Ovary (tissue), 9 donors: Measurements from ENCODE around the gene UNCX. TPM values are rescaled to one million over a fixed set of nuclear protein-coding genes. Genes with fewer than 3 reads are reported as not detected.

Source experiments
- DNase-seq, 5 donors: peaks; one replicate each; pipeline ENCODE4 v3.0.0-alpha.2; 2019 to 2020
- H3K27ac ChIP-seq, 2 donors: fragments of 200-600 bp; one replicate each; pipeline versions ENCODE4 v1.5.1 to v1.8.0; 2019 to 2022
- H3K27me3 ChIP-seq: fragments of 200-600 bp; one replicate; pipeline ENCODE4 v1.8.0; 2022
- H3K36me3 ChIP-seq: fragments of 200-600 bp; sonication (generic); one replicate; pipeline ENCODE4 v1.5.1; 2019
- H3K4me1 ChIP-seq: one replicate; pipeline ENCODE4 v1.8.1; 2013; ENCODE audit warnings: mild to moderate bottlenecking, moderate library complexity; ENCODE audit not compliant: insufficient read depth
- H3K4me3 ChIP-seq: fragments of 200-600 bp; sonication (generic); one replicate; pipeline ENCODE4 v1.5.1; 2017
- H3K9me3 ChIP-seq, 2 donors: fragments of 200-600 bp in 1 of 2; sonication (generic) in 1 of 2; one replicate each; pipeline versions ENCODE4 v1.5.1 to v1.8.1; 2013 to 2019; ENCODE audit warnings: mild to moderate bottlenecking in 1 of 2, moderate library complexity in 1 of 2
- CTCF ChIP-seq, 3 donors: fragments of 450-650 bp in 2 of 3; fragments of 200-600 bp in 1 of 3; IDR thresholded peaks; one replicate each; pipeline versions ENCODE4 v1.5.1 to v1.8.0; 2016 to 2022; ENCODE audit warnings: antibody characterized with exemption in 3 of 3, mild to moderate bottlenecking in 1 of 3
- EP300 ChIP-seq: sonication (generic); formaldehyde crosslinking; IDR thresholded peaks from one replicate; pipeline ENCODE4 v1.6.1; 2017; ENCODE audit warnings: antibody characterized with exemption
- POLR2A ChIP-seq: fragments of 450-650 bp; IDR thresholded peaks from one replicate; pipeline ENCODE4 v1.6.1; 2017; ENCODE audit warnings: antibody characterized with exemption, mild to moderate bottlenecking, moderate library complexity
- WGBS, 3 donors: extraction: QIAGEN DNeasy Blood & Tissue Kit in 1 of 3; methylation state at CpG; one replicate each; pipeline versions ENCODE4 v1.1.5 to v1.1.7; 2013 to 2017; 5-methylcytosine and 5-hydroxymethylcytosine counted together
- intact Hi-C, 4 donors: fragments of 100-400 bp; cut with DNase I; formaldehyde crosslinking; loops; one replicate each; pipeline versions ENCODE4 v1.11.0 to v1.15.1; 2022 to 2023
- polyA plus RNA-seq, 2 donors: library from polyadenylated mRNA; stranded (reverse); fragments of 200-250 nt in 1 of 2; fragments of 350-450 nt in 1 of 2; fragmentation: Illumina TruSeq in 1 of 2; extraction: RNeasy Lipid Tissue Mini Kit (QIAGEN cat#74804) in 1 of 2; gene quantifications; one replicate each; pipeline ENCODE4 v1.2.3, GENCODE V29; 2013 to 2014
- total RNA-seq, 7 donors: library from RNA; depleted of rRNA in 2 of 7; stranded (reverse); fragments of >200 nt in 2 of 7; fragmentation: NEBNext Ultra II Directional in 3 of 7; extraction: Animal tissue kit (Norgen Biotek cat#: 25700) in 3 of 7; gene quantifications; one replicate each; pipeline versions ENCODE4 v1.1.0 to v1.2.4, GENCODE V29; 2016 to 2023
- donor health status: DM: no; HTN: no; CAD: no; lungs with moderate emphysema.
- donor health status: DM: no; HTN: no; CAD: no.
- donor health status: Bipolar disorder and iron deficiency.
- donor health status: DM: yes; HTN: yes; CAD: no.
- donor health status: DM: no; HTN: no; CAD: no.
- donor health status: DM: yes; HTN: yes; CAD: no.

The UNCX gene
- total and polyA plus RNA-seq, 9 donors: not detected

GRCh38 chr7:1246160-1246870, 13.6 kb downstream of the UNCX start:
- Histone ChIP-seq H3K9me3 (no peaks in the 10 kb centered on the region), H3K27me3 (peaks cover 33% of the 10 kb centered on the region), H3K36me3 (no peaks in the 10 kb centered on the region), H3K4me3 (no peak overlapping the region), H3K4me1 (peaks cover 5% of the 10 kb centered on the region), H3K27ac (no peak overlapping the region)
- no peak for DNase-seq
- no peak for TF ChIP-seq CTCF (IDR thresholded peaks at IDR 0.05)
- no peak for TF ChIP-seq EP300
- no peak for TF ChIP-seq POLR2A
- intact Hi-C loops: no loop called here
- WGBS, 3 donors: 8 to 9% (median 9%) methylated on average over 40 to 48 of the region's 48 CpGs

DNA sequence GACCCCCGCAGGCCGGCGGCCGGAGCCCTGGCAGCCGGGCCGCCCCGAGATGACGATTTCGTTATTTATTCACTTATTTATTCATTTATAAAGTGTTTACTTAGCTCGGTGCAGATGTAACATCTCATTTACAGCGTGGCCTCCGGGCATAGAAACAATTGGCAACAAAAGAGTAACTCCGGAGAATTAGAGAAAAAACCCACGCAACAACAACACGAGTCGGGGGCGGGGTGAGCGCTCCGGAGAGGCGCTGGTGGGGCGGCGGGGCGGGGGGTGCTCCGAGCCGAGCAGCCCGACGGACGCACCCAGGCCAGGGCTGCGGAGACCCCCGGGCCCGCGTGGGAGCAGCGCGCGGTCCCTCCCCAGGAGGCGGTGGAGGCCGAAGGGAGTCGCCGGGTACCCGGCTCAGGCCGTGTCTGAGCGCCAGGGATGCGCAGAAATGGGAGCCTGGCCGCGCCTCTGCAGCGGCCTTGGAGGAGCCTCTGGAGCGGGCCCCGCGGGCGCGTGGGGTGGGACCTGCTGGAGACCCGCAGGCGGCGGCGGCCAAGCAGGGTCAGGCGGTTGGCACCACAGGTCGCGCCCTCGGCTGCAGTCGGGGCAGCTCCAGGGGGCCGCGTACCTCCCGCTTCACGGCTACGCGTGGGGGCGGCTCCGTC, 14.3 kb downstream of the UNCX start:
- no peak for TF ChIP-seq POLR2A
- no peak for TF ChIP-seq EP300
- TF ChIP-seq CTCF (IDR thresholded peaks at IDR 0.05): no peak
- H3K27me3 ChIP-seq: peaks cover 33% of the 10 kb centered on the region
- DNase-seq: no peak
- H3K4me1 ChIP-seq: peaks cover 3% of the 10 kb centered on the region
- WGBS, 3 donors: 2 to 4% (median 2%) methylated on average over 47 to 68 of the region's 68 CpGs
- no peaks in the 10 kb centered on the region for H3K36me3 ChIP-seq
- H3K27ac ChIP-seq: no peak overlapping the region
- H3K4me3 ChIP-seq: no peak overlapping the region
- intact Hi-C loops: no loop called here
- no peaks in the 10 kb centered on the region for H3K9me3 ChIP-seq

DNA sequence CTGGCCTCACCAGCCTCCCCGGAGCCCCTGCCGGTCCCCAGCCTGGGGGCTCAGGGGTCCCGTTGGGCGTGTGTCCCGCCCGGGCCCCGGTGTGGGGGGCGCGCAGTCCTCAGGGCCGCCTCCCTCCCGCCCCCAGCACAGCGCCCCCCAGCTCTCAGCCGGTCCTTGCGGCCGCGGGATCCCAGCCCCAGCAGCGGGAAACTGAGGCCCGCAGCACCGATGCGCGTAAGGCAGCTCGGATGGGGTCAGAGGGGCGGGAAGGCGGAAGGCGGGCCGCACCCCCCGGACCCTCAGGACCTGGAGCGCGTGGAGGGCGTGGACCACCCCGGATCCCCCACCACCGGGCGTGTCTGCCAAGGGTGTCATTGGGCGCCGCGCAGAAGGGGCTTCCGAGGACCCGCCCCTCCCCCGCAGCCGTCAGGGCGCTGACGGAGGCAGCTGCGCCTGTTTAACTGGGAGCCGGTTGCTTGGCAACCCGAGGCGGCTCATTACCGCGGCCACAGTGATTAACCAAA, 14.9 kb downstream of the UNCX start:
- H3K4me1 ChIP-seq: peaks cover 3% of the 10 kb centered on the region
- TF ChIP-seq CTCF (IDR thresholded peaks at IDR 0.05): no peak
- TF ChIP-seq POLR2A: no peak
- TF ChIP-seq EP300: no peak
- no peaks in the 10 kb centered on the region for H3K9me3 ChIP-seq
- intact Hi-C loops: no loop called here
- H3K27me3 ChIP-seq: peaks cover 32% of the 10 kb centered on the region
- DNase-seq: no peak
- no peak overlapping the region for H3K4me3 ChIP-seq
- H3K36me3 ChIP-seq: no peaks in the 10 kb centered on the region
- 1 to 2% (median 2%) methylated on average over 22 to 48 of the region's 48 CpGs for WGBS, 3 donors
- no peak overlapping the region for H3K27ac ChIP-seq

GRCh38 chr7:1248143-1248915, 15.7 kb downstream of the UNCX start:
- Histone ChIP-seq H3K27ac (no peak overlapping the region), H3K4me1 (peaks cover 3% of the 10 kb centered on the region), H3K4me3 (no peak overlapping the region), H3K36me3 (no peaks in the 10 kb centered on the region), H3K9me3 (no peaks in the 10 kb centered on the region), H3K27me3 (peaks cover 27% of the 10 kb centered on the region)
- DNase-seq: no peak
- TF ChIP-seq EP300: no peak
- intact Hi-C loops: no loop called here
- 4 to 5% (median 4%) methylated on average over 25 to 27 of the region's 27 CpGs for WGBS, 3 donors
